ENCODE measurements around the gene MKRN2.
"Not testable (repeated sequence)": the region's sequence is repeated elsewhere in the genome, so short reads cannot be mapped to it uniquely, and the experiment has no call there.

The MKRN2 gene

GRCh38 chr3:12630843-12631242 is 74.0 kb downstream of the MKRN2 start:
- not testable (repeated sequence) for DNase-seq (ENCODE audit: low read depth)

- DNase-seq (ENCODE audit: low read depth) = no peak
Observed at GRCh38 chr3:12632523-12632922, 75.6 kb downstream of the MKRN2 start.

- no peak for DNase-seq (ENCODE audit: low read depth)
Observed at GRCh38 chr3:12633108-12633507, 76.2 kb downstream of the MKRN2 start.

Measured in stimulated activated CD8-positive, alpha-beta memory T cell treated with anti-CD3 and anti-CD28 coated beads, Interleukin-15, amount 100 ng/mL, for 24 hours (primary cell).